Right lobe of liver (tissue), 4 donors: ENCODE data around the gene CACNA1C.

Experiments used
- POLR2A ChIP-seq: fragments of 450-650 bp; IDR thresholded peaks from one replicate; pipeline ENCODE4 v1.6.1; 2017; ENCODE audit warnings: antibody characterized with exemption, mild to moderate bottlenecking
- TF ChIP-seq, protein P1 (sequence below), 4 donors: fragments of 200-600 bp in 3 of 4; fragments of 450-650 bp in 1 of 4; IDR thresholded peaks; one replicate each; pipeline versions ENCODE4 v1.5.1 to v1.8.0; 2016 to 2022; ENCODE audit warnings: antibody characterized with exemption in 4 of 4, mild to moderate bottlenecking in 2 of 4
- donor health status: DM: no; HTN: no; CAD: no.
- donor health status: DM: no; HTN: no; CAD: no.
- donor health status: DM: no; HTN: yes; CAD: no.

DNA sequence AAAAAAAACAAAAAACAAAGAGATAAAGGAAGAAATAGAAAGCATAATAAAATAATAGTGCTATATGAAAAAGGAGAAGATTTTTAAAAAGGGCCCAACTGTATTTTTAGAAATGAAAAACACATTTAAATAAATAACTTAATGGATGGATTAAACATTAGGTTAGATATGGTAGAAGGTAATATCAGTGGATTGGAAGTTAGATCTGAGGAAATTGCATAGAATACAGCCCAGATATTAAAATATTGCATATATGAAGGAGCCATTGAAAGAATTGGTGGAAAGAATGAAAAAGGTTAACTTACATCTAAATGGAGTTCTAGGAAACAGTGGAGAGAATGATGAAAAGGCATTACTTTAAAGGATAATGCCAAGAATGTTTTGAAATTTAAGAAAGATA is 27.8 kb downstream of the CACNA1C start:
- TF ChIP-seq, protein P1, sequence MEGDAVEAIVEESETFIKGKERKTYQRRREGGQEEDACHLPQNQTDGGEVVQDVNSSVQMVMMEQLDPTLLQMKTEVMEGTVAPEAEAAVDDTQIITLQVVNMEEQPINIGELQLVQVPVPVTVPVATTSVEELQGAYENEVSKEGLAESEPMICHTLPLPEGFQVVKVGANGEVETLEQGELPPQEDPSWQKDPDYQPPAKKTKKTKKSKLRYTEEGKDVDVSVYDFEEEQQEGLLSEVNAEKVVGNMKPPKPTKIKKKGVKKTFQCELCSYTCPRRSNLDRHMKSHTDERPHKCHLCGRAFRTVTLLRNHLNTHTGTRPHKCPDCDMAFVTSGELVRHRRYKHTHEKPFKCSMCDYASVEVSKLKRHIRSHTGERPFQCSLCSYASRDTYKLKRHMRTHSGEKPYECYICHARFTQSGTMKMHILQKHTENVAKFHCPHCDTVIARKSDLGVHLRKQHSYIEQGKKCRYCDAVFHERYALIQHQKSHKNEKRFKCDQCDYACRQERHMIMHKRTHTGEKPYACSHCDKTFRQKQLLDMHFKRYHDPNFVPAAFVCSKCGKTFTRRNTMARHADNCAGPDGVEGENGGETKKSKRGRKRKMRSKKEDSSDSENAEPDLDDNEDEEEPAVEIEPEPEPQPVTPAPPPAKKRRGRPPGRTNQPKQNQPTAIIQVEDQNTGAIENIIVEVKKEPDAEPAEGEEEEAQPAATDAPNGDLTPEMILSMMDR (IDR thresholded peaks at IDR 0.05), result no peak
- TF ChIP-seq POLR2A, result no peak
